SIG-M5 (cell line): Measurements from ENCODE around the gene CA9.

Experiments
- DNase-seq: peaks from one replicate; lab custom pipeline; 2025; lab: John Stamatoyannopoulos, UW

The CA9 gene

GRCh38 chr9:35651956-35652828 is 21.5 kb upstream of the CA9 start:
- peak; percentile 9 for DNase-seq

- DNase-seq: no peak
Observed at GRCh38 chr9:35652829-35653209, 20.9 kb upstream of the CA9 start.

GRCh38 chr9:35653611-35654010 is 20.1 kb upstream of the CA9 start:
- DNase-seq: no peak

- DNase-seq: no peak
Observed at GRCh38 chr9:35656348-35656747, 17.4 kb upstream of the CA9 start.

- no peak for DNase-seq
Observed at GRCh38 chr9:35656831-35657545, 16.7 kb upstream of the CA9 start.

- peak; percentile 94 for DNase-seq
Observed at GRCh38 chr9:35657546-35658136, 16.1 kb upstream of the CA9 start, which contains the start of gene RMRP. RMRP (minus strand) TSS chr9:35658019.

- peak; percentile 47 for DNase-seq
Observed at GRCh38 chr9:35658137-35658967, 15.4 kb upstream of the CA9 start, which contains the start of gene CCDC107. CCDC107 (plus strand) TSS chr9:35658292; CDS start chr9:35658380, 88 bp downstream.

- DNase-seq: no peak
Observed at GRCh38 chr9:35658968-35659220, 14.8 kb upstream of the CA9 start.

- DNase-seq: no peak
Observed at GRCh38 chr9:35659340-35659739, 14.4 kb upstream of the CA9 start.

GRCh38 chr9:35660966-35661415 is 12.7 kb upstream of the CA9 start:
- DNase-seq: no peak

- DNase-seq: no peak
Observed at GRCh38 chr9:35661756-35662350, 11.9 kb upstream of the CA9 start.

GRCh38 chr9:35662437-35662836 is 11.3 kb upstream of the CA9 start:
- DNase-seq: no peak

- peak; percentile 3 for DNase-seq
Observed at GRCh38 chr9:35664531-35665470, 8.9 kb upstream of the CA9 start, which contains the start of gene ARHGEF39. ARHGEF39 (minus strand) TSS chr9:35665195; CDS start chr9:35665169, 26 bp downstream.

GRCh38 chr9:35665471-35665818 is 8.3 kb upstream of the CA9 start:
- no peak for DNase-seq

- DNase-seq: no peak
Observed at GRCh38 chr9:35666045-35666444, 7.7 kb upstream of the CA9 start.

- DNase-seq: no peak
Observed at GRCh38 chr9:35666549-35666948, 7.2 kb upstream of the CA9 start.

GRCh38 chr9:35667939-35668338 is 5.8 kb upstream of the CA9 start:
- no peak for DNase-seq

- no peak for DNase-seq
Observed at GRCh38 chr9:35669331-35670145, 4.2 kb upstream of the CA9 start.

- DNase-seq: no peak
Observed at GRCh38 chr9:35674025-35674361, 265 bp downstream of the CA9 start.

- DNase-seq: no peak
Observed at GRCh38 chr9:35675204-35675603, 1.5 kb downstream of the CA9 start.
